Hepatic stellate cell (primary cell): Measurements from ENCODE around the gene ARHGAP9.

Source experiments
- DNase-seq: peaks from one replicate; pipeline ENCODE4 v3.0.0; 2011; ENCODE audit warnings: low spot score

ARHGAP9 gene

GRCh38 chr12:57472391-57472790, 7.3 kb downstream of the ARHGAP9 start:
- DNase-seq = no peak

- no peak for DNase-seq
These were observed 8.0 kb downstream of the ARHGAP9 start for GRCh38 chr12:57471661-57472060.

- no peak for DNase-seq
These were observed 8.6 kb downstream of the ARHGAP9 start for GRCh38 chr12:57470970-57471656.

- no peak for DNase-seq
These were observed 9.2 kb downstream of the ARHGAP9 start for GRCh38 chr12:57470286-57470969.

- DNase-seq = no peak
These were observed 10.1 kb downstream of the ARHGAP9 start for GRCh38 chr12:57469296-57470164.

- no peak for DNase-seq
These were observed 11.8 kb downstream of the ARHGAP9 start for GRCh38 chr12:57467915-57468314.

- DNase-seq = no peak
These were observed 12.3 kb downstream of the ARHGAP9 start for GRCh38 chr12:57467212-57467874.

- DNase-seq = no peak
These were observed 13.7 kb downstream of the ARHGAP9 start for GRCh38 chr12:57465747-57466505.

- no peak for DNase-seq
These were observed 14.5 kb downstream of the ARHGAP9 start for GRCh38 chr12:57465030-57465746.

- DNase-seq = no peak
These were observed 15.1 kb downstream of the ARHGAP9 start for GRCh38 chr12:57464569-57464968.

- DNase-seq = no peak
These were observed 16.8 kb downstream of the ARHGAP9 start for GRCh38 chr12:57462912-57463253.

- DNase-seq = peak; percentile 94
These were observed 17.3 kb downstream of the ARHGAP9 start for GRCh38 chr12:57462251-57462911.

- DNase-seq = peak; percentile 60
These were observed 17.8 kb downstream of the ARHGAP9 start for GRCh38 chr12:57461917-57462250.

- peak; percentile 85 for DNase-seq
These were observed 18.3 kb downstream of the ARHGAP9 start for GRCh38 chr12:57461276-57461916.

- DNase-seq = no peak
These were observed 18.8 kb downstream of the ARHGAP9 start for GRCh38 chr12:57460841-57461275.

GRCh38 chr12:57460468-57460784, 19.2 kb downstream of the ARHGAP9 start:
- no peak for DNase-seq

- peak; percentile 78 for DNase-seq
These were observed 19.8 kb downstream of the ARHGAP9 start, which contains the start of gene GLI1 for GRCh38 chr12:57459750-57460467. Gene GLI1, plus strand, starts transcription at chr12:57459785. Its CDS starts 3,907 bp downstream, at chr12:57463692.

GRCh38 chr12:57459055-57459749, 20.5 kb downstream of the ARHGAP9 start:
- DNase-seq = peak; percentile 89

- DNase-seq = no peak
These were observed 21.0 kb downstream of the ARHGAP9 start for GRCh38 chr12:57458665-57459054.
